HUES6 (cell line): ENCODE data around the gene CLDN15.

Source experiments
- H3K27ac ChIP-seq: 2 replicates; pipeline ENCODE4 v1.7.0; 2013; ENCODE audit warnings: low read depth, mild to moderate bottlenecking, low read length, inconsistent platforms
- H3K27me3 ChIP-seq: 2 replicates; pipeline ENCODE4 v1.6.1; 2013; ENCODE audit warnings: low read length; ENCODE audit not compliant: control insufficient read depth, insufficient read depth
- H3K36me3 ChIP-seq: 2 replicates; pipeline ENCODE4 v1.6.1; 2013; ENCODE audit warnings: low read length; ENCODE audit not compliant: control insufficient read depth, insufficient read depth
- H3K4me1 ChIP-seq: 2 replicates; pipeline ENCODE4 v1.6.1; 2013; ENCODE audit warnings: low read length; ENCODE audit not compliant: control insufficient read depth, insufficient read depth
- H3K4me3 ChIP-seq: 2 replicates; pipeline ENCODE4 v1.5.1; 2013; ENCODE audit warnings: low read depth, low read length
- H3K9ac ChIP-seq: one replicate; pipeline ENCODE4 v1.6.1; 2013; ENCODE audit warnings: mild to moderate bottlenecking, low read length
- H3K9me3 ChIP-seq: 2 replicates; pipeline ENCODE4 v1.6.1; 2013; ENCODE audit warnings: low read depth, low read length; ENCODE audit not compliant: control insufficient read depth, insufficient read depth

CLDN15 gene

DNA sequence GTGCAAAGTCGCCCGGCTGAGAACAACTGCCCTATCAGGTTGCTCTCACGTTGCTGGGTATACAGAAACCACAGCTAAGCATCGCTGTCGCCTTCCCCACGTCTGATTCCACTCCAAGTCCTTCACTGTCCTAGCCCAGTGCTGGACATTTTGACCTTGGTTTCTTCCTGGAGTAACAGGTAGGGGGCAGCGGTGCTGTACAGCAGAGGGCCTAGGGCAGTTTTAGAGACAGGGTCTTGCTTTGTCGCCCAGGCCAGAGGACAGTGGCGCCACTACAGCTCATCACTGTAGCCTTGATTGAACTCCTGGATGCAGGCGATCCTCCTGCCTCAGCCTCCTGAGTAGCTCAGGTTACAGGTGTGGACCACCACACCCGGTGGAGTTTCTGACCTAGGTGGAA is 2.6 kb downstream of the CLDN15 start:
- Histone ChIP-seq H3K4me1 (peaks cover 33% of the 10 kb centered on the region), H3K9ac (no peak overlapping the region), H3K27ac (no peak overlapping the region), H3K4me3 (no peak overlapping the region), H3K27me3 (no peaks in the 10 kb centered on the region), H3K9me3 (no peaks in the 10 kb centered on the region), H3K36me3 (peaks cover 25% of the 10 kb centered on the region)

DNA sequence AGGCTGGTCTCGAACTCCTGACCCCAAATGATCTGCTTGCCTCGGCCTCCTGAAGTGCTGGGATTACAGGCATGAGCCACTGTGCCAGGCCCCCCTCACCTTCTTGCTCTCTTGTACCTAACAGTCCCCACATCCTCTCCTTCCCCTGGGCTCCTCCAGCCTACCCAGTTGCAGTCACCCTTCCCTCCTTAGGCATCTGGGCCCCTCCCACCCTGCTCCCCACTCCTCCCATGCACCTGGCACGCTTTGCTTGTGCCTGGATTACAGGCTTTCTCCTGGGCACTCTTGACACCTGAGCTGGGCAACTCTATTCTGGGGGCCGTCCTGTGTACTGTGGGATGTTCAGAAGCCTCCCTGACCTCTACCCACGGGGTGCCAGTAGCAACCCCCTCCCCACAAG is 3.0 kb downstream of the CLDN15 start:
- H3K4me3 ChIP-seq, result no peak overlapping the region
- H3K4me1 ChIP-seq, result peaks cover 33% of the 10 kb centered on the region
- no peak overlapping the region for H3K27ac ChIP-seq
- peaks cover 21% of the 10 kb centered on the region for H3K36me3 ChIP-seq
- no peaks in the 10 kb centered on the region for H3K27me3 ChIP-seq
- no peak overlapping the region for H3K9ac ChIP-seq
- H3K9me3 ChIP-seq, result no peaks in the 10 kb centered on the region

DNA sequence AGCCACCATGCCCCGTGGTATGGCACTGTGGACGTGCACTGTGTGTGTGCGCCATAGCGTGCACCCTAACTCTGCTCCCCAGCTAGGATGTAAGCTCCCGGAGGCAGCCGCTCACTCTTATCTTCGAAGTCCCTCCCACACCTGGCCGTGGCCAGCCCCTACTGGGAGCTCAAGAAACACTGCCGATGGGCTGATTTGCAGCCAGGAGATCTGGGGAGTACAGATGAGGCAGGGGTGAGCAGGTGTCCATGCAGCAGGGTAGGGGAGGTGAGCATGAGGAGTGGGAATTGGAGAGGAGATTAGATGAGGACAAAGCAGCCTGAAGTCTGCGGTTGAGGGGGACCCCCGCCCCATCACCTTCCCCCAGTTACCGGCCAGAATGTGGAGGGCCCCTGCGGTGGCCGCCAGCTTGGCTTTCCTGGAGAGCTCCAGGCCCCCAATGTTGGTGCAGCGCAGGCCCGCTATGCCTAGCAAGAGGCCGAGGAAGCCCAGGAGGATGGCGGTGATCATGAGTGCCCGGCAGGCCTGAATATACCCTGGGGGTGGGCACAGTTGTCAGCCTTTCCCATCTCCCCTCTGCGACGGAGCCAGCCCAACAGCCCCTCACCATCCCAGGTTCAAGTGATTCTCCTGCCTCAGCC is 3.6 kb downstream of the CLDN15 start:
- Histone ChIP-seq H3K36me3 (peaks cover 17% of the 10 kb centered on the region), H3K4me1 (peaks cover 29% of the 10 kb centered on the region)

DNA sequence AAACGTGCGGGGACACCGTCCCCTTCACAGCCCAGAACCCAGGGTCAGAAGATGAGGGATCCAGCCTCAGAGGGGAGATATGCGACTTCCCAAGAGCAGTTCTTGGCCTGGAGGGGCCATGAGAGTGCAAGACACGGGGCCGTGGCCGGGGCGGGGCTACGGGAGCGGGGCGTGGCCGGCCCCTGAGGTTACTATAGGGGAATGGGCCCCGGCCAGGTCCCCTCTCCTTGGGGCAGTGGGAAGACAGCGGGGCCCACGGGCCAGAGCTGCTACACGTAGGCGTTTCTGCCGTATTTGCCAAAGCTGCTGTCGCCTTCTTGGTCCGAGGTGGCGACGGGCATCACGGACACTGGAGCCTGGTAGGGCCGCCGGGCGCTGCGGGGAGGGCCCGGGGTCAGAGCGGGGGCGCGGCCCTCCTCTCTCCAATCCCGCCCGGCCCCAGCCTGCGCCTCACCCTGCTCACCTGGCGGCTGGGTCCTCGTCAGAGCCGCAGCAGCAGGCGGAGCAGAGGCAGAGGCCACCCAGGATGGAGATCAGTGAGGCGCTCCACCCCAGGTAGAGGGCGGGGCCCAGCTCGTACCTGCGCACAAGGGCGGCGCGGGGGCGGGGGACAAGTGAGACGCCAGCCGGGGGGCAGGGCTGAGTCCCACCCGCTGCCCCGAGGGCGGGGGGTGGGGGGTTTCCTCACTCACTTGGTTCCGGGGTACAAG is 5.3 kb downstream of the CLDN15 start:
- Histone ChIP-seq H3K27me3 (no peaks in the 10 kb centered on the region), H3K4me3 (peak overlapping the region; percentile 82), H3K4me1 (peaks cover 15% of the 10 kb centered on the region), H3K27ac (0 out of 2 replicates have a peak overlapping the region, but pooled peaks have one; percentile 40), H3K9ac (peak overlapping the region; percentile 57), H3K36me3 (peaks cover 10% of the 10 kb centered on the region), H3K9me3 (no peaks in the 10 kb centered on the region)

More for the DNA sequence above, 3.6 kb downstream of the CLDN15 start:
- H3K4me3 ChIP-seq, result no peak overlapping the region
- no peak overlapping the region for H3K27ac ChIP-seq
- no peak overlapping the region for H3K9ac ChIP-seq
- H3K9me3 ChIP-seq, result no peaks in the 10 kb centered on the region
- no peaks in the 10 kb centered on the region for H3K27me3 ChIP-seq

DNA sequence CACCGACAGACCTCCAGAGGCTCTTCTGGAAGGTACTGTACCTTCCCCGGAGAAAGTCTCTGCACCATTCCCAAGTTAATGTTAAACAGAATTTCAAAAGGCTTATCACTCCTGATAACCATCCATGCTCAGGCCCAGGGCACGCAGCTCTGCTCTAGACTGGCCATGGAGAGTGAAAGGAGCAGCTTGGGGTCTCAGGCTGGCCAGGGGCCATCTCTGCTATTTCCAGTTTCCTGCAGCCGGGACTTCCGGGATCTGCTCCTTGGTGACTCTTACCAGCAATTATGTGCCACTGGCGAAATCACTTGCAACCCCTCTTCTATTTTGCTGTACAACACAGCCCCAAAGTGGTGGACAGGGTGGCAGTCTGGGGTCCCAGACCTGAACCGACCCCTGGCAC is 6.0 kb downstream of the CLDN15 start:
- H3K4me3 ChIP-seq, result peak overlapping the region; percentile 82
- no peaks in the 10 kb centered on the region for H3K9me3 ChIP-seq
- peaks cover 14% of the 10 kb centered on the region for H3K4me1 ChIP-seq
- no peak overlapping the region for H3K27ac ChIP-seq
- H3K36me3 ChIP-seq, result peaks cover 6% of the 10 kb centered on the region
- H3K9ac ChIP-seq, result peak overlapping the region; percentile 57
- H3K27me3 ChIP-seq, result no peaks in the 10 kb centered on the region

DNA sequence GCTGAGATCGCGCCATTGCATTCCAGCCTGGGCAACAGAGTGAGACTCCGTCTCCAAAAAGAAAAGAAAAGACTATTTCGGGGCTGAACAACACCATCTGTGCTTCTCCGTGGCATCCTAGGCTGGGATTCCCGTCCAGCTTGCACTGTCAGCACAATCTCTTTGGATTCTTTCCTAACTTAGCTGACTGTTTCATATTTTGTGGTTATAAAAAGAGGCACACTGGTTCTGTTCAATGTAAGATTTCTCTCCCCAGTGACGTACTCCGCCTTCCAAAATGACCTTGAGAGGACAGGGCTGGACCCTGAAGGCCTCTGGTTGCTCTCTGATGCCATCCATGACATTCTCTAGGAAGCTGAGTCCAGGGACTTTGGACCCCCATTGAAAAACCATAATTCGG is 10.9 kb downstream of the CLDN15 start:
- Histone ChIP-seq H3K4me3 (no peak overlapping the region), H3K9me3 (no peaks in the 10 kb centered on the region), H3K9ac (no peak overlapping the region), H3K27me3 (no peaks in the 10 kb centered on the region), H3K4me1 (peaks cover 10% of the 10 kb centered on the region), H3K36me3 (peaks cover 27% of the 10 kb centered on the region), H3K27ac (no peak overlapping the region)

DNA sequence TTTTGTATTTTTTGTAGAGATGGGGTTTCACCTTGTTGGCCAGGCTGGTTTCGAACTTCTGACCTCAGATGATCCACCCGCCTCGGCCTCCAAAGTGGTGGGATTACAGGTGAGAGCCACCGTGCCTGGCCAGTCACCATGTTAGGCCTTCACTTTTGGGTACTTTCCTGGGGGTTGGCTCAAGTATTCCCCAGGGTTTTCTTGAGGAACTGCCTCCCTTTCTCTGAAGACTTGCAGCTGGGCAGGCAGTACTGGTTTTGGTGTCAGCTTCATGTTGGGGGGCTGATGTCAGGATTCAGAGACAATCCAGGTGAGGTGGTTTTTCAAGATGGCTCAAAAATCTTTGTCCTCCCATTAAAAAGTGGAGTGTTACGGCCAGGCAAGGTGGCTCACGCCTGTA is 12.0 kb downstream of the CLDN15 start:
- no peak overlapping the region for H3K9ac ChIP-seq
- H3K4me3 ChIP-seq, result no peak overlapping the region
- no peak overlapping the region for H3K27ac ChIP-seq
- H3K27me3 ChIP-seq, result no peaks in the 10 kb centered on the region
- H3K4me1 ChIP-seq, result peaks cover 8% of the 10 kb centered on the region; the same call in 1 of the 2 replicates
- H3K9me3 ChIP-seq, result no peaks in the 10 kb centered on the region
- H3K36me3 ChIP-seq, result peaks cover 27% of the 10 kb centered on the region

DNA sequence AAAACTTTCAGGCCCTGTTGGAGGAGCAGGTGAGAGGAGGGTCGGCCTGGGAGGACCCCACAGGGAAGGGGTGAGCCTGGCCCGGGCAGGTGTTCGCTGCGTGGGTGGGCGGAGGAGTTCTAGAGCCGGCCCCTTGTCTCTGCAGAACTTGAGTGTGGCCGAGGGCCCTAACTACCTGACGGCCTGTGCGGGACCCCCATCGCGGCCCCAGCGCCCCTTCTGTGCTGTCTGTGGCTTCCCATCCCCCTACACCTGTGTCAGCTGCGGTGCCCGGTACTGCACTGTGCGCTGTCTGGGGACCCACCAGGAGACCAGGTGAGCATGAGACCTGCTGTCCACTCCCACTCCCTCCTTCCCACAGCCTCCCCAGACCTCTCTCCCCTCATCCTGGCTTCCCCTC is 14.1 kb downstream of the CLDN15 start:
- H3K27ac ChIP-seq, result no peak overlapping the region

DNA sequence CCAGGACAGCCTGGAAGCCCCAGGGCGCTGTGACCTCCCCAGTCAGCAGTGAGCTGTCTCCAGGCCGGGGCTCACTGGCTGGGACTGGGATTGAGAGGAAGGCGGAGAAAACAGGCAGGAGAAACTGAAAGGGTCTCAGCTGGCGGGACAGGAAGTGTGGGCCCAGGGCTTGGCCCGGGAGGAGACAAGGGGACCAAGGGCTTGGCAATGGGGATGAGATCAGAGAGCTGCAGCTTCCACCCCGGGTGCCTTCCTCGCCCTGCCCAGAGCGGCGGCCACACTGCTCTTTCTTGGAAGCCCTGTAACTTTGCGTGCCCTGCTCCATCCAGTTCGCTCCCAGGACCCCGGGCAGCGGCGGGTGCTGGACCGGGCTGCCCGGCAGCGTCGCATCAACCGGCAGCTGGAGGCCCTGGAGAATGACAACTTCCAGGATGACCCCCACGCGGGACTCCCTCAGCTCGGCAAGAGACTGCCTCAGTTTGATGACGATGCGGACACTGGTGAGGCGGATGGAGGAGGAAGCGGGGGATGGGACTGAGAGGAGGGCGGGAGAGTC is 15.2 kb downstream of the CLDN15 start:
- Histone ChIP-seq H3K4me1 (peaks cover 12% of the 10 kb centered on the region; the same call in 1 of the 2 replicates), H3K36me3 (peaks cover 24% of the 10 kb centered on the region), H3K9me3 (no peaks in the 10 kb centered on the region), H3K9ac (no peak overlapping the region), H3K27me3 (no peaks in the 10 kb centered on the region), H3K27ac (no peak overlapping the region), H3K4me3 (no peak overlapping the region)

More for the DNA sequence above, 14.1 kb downstream of the CLDN15 start:
- H3K9me3 ChIP-seq, result no peaks in the 10 kb centered on the region
- H3K27me3 ChIP-seq, result no peaks in the 10 kb centered on the region
- peaks cover 12% of the 10 kb centered on the region; the same call in 1 of the 2 replicates for H3K4me1 ChIP-seq
- no peak overlapping the region for H3K4me3 ChIP-seq
- no peak overlapping the region for H3K9ac ChIP-seq
- peaks cover 27% of the 10 kb centered on the region for H3K36me3 ChIP-seq

DNA sequence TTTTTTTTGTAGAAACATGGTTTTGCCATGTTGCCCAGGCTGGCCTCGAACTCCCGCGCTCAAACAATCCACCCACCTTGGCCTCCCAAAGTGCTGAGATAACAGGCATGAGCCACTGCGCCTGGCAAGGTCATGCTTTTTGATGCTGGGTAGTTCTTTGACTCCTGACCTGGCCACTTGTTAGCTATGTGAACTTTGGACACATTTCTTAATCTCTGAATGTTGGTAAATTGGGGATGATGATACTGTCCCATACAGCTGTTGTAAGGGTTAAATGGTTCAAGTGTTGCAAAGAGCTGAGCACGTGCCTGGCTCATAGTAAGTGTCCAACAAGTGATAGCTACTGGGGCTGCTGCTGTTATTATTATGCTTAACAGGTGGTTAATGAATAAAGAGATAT is 17.3 kb downstream of the CLDN15 start:
- Histone ChIP-seq H3K4me1 (peaks cover 22% of the 10 kb centered on the region), H3K9me3 (no peaks in the 10 kb centered on the region), H3K27me3 (no peaks in the 10 kb centered on the region), H3K4me3 (no peak overlapping the region), H3K9ac (no peak overlapping the region), H3K27ac (no peak overlapping the region), H3K36me3 (peaks cover 27% of the 10 kb centered on the region)
